Heart right ventricle (tissue), 16 donors: ENCODE measurements around the gene CNPY4. TPM values are rescaled to one million over a fixed set of nuclear protein-coding genes. Genes with fewer than 3 reads are reported as not detected.
"Not testable (repeated sequence)": the region's sequence is repeated elsewhere in the genome, so short reads cannot be mapped to it uniquely, and the experiment has no call there.

ENCODE experiments used
- ATAC-seq, 8 donors: fragments of 200-7000 bp; cut with Tn5 transposase; one replicate each; pipeline ENCODE4 v1.9.1; 2020; ENCODE audit warnings: mild to moderate bottlenecking in 8 of 8, moderate library complexity in 8 of 8, moderate number of reproducible peaks in 1 of 8
- DNase-seq, 2 donors: peaks; one replicate each; pipeline ENCODE4 v3.0.0-alpha.2; 2020
- H3K27ac ChIP-seq, 10 donors: fragments of 200-600 bp; sonication (generic) in 2 of 10; one replicate each; pipeline versions ENCODE4 v1.5.0 to v1.8.0; 2020 to 2022; ENCODE audit warnings: mild to moderate bottlenecking in 3 of 10
- H3K27me3 ChIP-seq, 7 donors: fragments of 200-600 bp; one replicate each; pipeline ENCODE4 v1.8.0; 2021 to 2022; ENCODE audit warnings: mild to moderate bottlenecking in 2 of 7
- H3K36me3 ChIP-seq, 9 donors: fragments of 200-600 bp; sonication (generic) in 1 of 9; one replicate each; pipeline versions ENCODE4 v1.5.0 to v1.8.0; 2020 to 2022; ENCODE audit warnings: mild to moderate bottlenecking in 2 of 9
- H3K4me1 ChIP-seq, 9 donors: fragments of 200-600 bp; sonication (generic) in 1 of 9; one replicate each; pipeline versions ENCODE4 v1.5.0 to v1.8.0; 2020 to 2022; ENCODE audit warnings: mild to moderate bottlenecking in 4 of 9
- H3K4me3 ChIP-seq, 10 donors: fragments of 200-600 bp; sonication (generic) in 2 of 10; one replicate each; pipeline versions ENCODE4 v1.5.0 to v1.8.0; 2020 to 2022; ENCODE audit warnings: mild to moderate bottlenecking in 7 of 10, moderate library complexity in 2 of 10
- H3K9me3 ChIP-seq, 11 donors: fragments of 200-600 bp in 10 of 11; sonication (generic) in 2 of 11; one replicate each; pipeline versions ENCODE4 v1.5.0 to v1.8.0; 2013 to 2022; ENCODE audit warnings: mild to moderate bottlenecking in 2 of 11, control low read depth in 1 of 11, moderate library complexity in 1 of 11
- WGBS, 2 donors: extraction: QIAGEN DNeasy Blood & Tissue Kit; methylation state at CpG; one replicate each; pipeline ENCODE4 v1.1.7; 2013; ENCODE audit warnings: inconsistent platforms in 1 of 2; 5-methylcytosine and 5-hydroxymethylcytosine counted together
- intact Hi-C, 10 donors: fragments of 100-400 bp; cut with DNase I; formaldehyde crosslinking; loops; one replicate each; pipeline versions ENCODE4 v1.11.1 to v1.14.2; 2022
- polyA plus RNA-seq, 2 donors: library from polyadenylated mRNA; stranded (reverse); fragments of 200-250 nt; gene quantifications; one replicate each; pipeline ENCODE4 v1.2.3, GENCODE V29; 2013
- total RNA-seq, 10 donors: library from RNA; stranded (reverse); fragmentation: NEBNext Ultra II Directional in 3 of 10; extraction: Animal tissue kit (Norgen Biotek cat#: 25700) in 3 of 10; gene quantifications; one replicate each; pipeline versions ENCODE4 v1.2.1 to v1.2.4, GENCODE V29; 2021 to 2023
- TF ChIP-seq, protein P1 (sequence below), 9 donors: fragments of 200-600 bp; sonication (generic) in 2 of 9; IDR thresholded peaks; one replicate each; pipeline versions ENCODE4 v1.5.0 to v1.8.0; 2021 to 2022; ENCODE audit warnings: antibody characterized with exemption in 9 of 9, mild to moderate bottlenecking in 5 of 9, moderate library complexity in 1 of 9
- donor health status: Arrhythmogenic right ventricular cardiomyopathy.
- donor health status: ischemic (EF 13 %, LVEDD 7.1; RV severe dilation, severe dysfunction).
- donor health status: healthy with polysubstance abuse.
- donor health status: DM: no; HTN: yes; CAD: no.
- donor health status: DM: no; HTN: no; CAD: no.
- donor health status: ischemic (EF 25% LVEDD 6.9; RV normal size, moderate dysfunction).
- donor health status: ischemic (EF 25% LVEDD 5.7; RV mildly dilated, moderate dysfunction).
- donor health status: healthy.
- donor health status: DM: yes; HTN: yes; CAD: no.
- donor health status: Ischemic cardiomyopathy.
- donor health status: ischemic (EF 35%, LVEDD 5.7; RV mildly dilated, moderate dysfunction).
- donor health status: nonischemic (EF 11% LVEDD 7.7; RV severe dilation, severe dysfunction).
- donor health status: DM: yes; HTN: yes; CAD: no.
- donor health status: PGD.
- donor health status: ischemic (EF 29% LVEDD 5.4; RV normal size, mild dysfunction).
- donor health status: nonischemic (EF 23%, LVEDD 6.1; RV moderate dilation, normal function).

CNPY4 gene
- total and polyA plus RNA-seq, 12 donors: 4.9 to 13.7 (median 7.4) TPM

DNA sequence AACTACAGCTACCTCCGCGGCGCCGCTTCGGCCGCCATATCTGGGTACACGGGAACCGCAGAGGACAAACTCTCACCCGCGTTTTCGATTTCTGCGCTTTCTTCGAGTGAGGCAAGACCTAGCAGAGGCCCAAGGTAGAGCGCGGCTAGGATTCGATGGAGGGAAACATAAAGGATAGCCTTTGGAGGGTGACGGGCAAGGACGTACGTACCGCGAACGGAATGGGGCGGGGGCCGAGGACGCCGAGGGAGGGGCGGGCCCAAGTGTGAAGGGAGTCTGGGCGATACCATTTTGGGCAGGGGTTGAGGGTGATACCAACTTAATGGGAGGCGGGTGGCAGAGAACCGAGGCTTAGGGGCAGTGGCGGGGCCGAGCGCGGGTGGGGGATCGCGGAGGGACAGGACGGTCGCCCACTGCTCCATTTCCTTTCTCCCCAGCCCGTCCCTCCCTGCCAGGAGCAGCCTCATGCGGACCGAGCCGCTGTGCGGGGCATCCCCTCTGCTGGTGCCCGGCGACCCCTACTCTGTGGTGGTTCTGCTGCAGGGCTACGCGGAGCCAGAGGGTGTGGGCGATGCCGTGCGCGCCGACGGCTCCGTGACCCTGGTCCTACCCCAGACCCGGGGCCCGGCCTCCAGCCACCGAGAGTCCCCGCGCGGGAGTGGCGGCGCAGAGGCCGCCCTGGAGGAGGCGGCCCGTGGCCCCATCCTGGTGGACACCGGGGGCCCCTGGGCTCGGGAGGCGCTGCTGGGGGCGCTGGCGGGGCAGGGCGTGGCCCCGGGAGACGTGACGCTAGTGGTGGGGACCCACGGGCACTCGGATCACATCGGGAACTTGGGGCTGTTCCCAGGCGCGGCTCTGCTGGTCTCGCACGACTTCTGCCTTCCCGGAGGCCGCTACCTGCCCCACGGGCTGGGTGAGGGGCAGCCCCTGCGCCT, 7.8 kb downstream of the CNPY4 start, which contains the start of gene MBLAC1:
MBLAC1 (plus strand) TSS at position 37 of the 935 bp plus-strand sequence; CDS start at position 466, 429 bp downstream.
- H3K9me3 ChIP-seq: no peaks in the 10 kb centered on the region
- peak within 1 kb of the TSS; percentile 81 to 98 (median 94) for H3K4me3 ChIP-seq
- peak; percentile 85 to 93 for DNase-seq
- peaks cover 11 to 43% (median 22%) of the 10 kb centered on the region in 9 donors for H3K4me1 ChIP-seq
- 0% methylated on average over 83 to 84 of the region's 85 CpGs for WGBS, 2 donors
- intact Hi-C loops: loop anchor here in 6 of 10 donors (2.0 to 10.0 kb wide), 5 partner anchors 40 to 212 kb away; partner anchors contain the start of genes COPS6 (in 1 of the 6), TRIM4 (in 1 of the 6) and ZNF3 (in 1 of the 6)
- H3K27ac ChIP-seq: peak within 1 kb of the TSS; percentile 82 to 98 (median 96)
- H3K27me3 ChIP-seq: no peaks in the 10 kb centered on the region
- peaks cover 0 to 15% (median 0%) of the 10 kb centered on the region in 9 donors for H3K36me3 ChIP-seq
- TF ChIP-seq, protein P1, sequence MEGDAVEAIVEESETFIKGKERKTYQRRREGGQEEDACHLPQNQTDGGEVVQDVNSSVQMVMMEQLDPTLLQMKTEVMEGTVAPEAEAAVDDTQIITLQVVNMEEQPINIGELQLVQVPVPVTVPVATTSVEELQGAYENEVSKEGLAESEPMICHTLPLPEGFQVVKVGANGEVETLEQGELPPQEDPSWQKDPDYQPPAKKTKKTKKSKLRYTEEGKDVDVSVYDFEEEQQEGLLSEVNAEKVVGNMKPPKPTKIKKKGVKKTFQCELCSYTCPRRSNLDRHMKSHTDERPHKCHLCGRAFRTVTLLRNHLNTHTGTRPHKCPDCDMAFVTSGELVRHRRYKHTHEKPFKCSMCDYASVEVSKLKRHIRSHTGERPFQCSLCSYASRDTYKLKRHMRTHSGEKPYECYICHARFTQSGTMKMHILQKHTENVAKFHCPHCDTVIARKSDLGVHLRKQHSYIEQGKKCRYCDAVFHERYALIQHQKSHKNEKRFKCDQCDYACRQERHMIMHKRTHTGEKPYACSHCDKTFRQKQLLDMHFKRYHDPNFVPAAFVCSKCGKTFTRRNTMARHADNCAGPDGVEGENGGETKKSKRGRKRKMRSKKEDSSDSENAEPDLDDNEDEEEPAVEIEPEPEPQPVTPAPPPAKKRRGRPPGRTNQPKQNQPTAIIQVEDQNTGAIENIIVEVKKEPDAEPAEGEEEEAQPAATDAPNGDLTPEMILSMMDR (IDR thresholded peaks at IDR 0.05): peak in 1 of 9 donors; percentile 3
- peak; percentile 92 to 97 (median 96) for ATAC-seq

DNA sequence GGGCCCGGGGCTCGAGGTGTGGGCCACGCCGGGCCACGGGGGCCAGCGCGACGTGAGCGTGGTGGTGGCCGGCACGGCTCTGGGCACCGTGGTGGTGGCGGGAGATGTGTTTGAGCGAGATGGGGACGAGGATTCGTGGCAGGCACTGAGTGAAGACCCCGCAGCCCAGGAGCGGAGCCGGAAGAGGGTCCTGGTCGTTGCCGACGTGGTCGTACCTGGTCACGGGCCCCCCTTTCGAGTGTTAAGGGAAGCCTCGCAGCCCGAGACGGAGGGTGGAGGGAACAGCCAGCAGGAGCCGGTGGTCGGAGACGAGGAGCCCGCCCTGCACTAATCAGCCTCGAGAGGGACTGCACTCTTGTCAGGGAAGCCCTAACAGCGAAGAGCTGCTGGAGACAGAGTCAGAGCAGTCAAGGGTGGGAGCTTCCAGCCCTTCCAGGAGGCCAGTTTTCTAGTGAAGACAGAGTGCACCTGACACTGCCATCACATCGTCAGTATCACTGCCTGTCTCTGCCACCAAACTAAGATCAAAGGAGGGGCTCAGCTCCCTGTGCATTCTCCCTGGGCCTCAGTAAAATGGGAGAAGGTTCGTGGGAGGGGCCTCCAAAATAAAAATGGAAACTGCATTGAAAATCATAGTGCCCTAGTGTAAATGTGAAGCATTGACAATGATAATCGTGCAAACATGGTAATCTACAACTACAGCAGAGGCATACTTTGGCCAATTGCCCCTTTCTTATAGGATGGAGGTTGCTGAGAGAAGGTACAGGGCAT, 8.6 kb downstream of the CNPY4 start:
- no peaks in the 10 kb centered on the region for H3K9me3 ChIP-seq
- TF ChIP-seq, protein P1 (IDR thresholded peaks at IDR 0.05): no peak
- peaks cover 0 to 7% (median 0%) of the 10 kb centered on the region in 9 donors for H3K36me3 ChIP-seq
- intact Hi-C loops: loop anchor here in 6 of 10 donors (2.0 to 10.0 kb wide), 5 partner anchors 41 to 213 kb away; partner anchors contain the start of genes COPS6 (in 1 of the 6), TRIM4 (in 1 of the 6) and ZNF3 (in 1 of the 6)
- H3K27me3 ChIP-seq: no peaks in the 10 kb centered on the region
- no peak for DNase-seq
- WGBS, 2 donors: 4 to 6% methylated on average over 37 of the region's 37 CpGs
- peak overlapping the region in 9 of 10 donors; percentile 86 to 98 (median 96) for H3K27ac ChIP-seq
- peaks cover 11 to 43% (median 22%) of the 10 kb centered on the region in 9 donors for H3K4me1 ChIP-seq
- H3K4me3 ChIP-seq: peak overlapping the region; percentile 81 to 98 (median 94)
- ATAC-seq: peak in 2 of 8 donors; percentile 2 to 3

DNA sequence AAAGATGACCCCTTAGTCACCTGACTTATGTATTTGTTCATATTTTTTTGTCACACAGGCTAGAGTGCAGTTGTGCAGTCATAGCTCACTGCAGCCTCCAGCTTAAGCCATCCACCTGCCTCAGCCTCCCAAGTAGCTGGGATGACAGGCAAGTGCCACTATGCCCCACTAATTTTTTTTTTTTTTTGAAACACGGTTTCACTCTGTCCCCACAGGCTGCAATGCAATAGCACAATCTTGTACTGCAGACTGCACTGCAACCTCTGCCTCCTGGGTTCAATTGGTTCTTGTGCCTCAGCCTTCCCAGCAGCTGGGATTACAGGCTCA, 9.2 kb downstream of the CNPY4 start:
- WGBS, 2 donors: 59 to 85% methylated on average over 1 of the region's 1 CpG

DNA sequence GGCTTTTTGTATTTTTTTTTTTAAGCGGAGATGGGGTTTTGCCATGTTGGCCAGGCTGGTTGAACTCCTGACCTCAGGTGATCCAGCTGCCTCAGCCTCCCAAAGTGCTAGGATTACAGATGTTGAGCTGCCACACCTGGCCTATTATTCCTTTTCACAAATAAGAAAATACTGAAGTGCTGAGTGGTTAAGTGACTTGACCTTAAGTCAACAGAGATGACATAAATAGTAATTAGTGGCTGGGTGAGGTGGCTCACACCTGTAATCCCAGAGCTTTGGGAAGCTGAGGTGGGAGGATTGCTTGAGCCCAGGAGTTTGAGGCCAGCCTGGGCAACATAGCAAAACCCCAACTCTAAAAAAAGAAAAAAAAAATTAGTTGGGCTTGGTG, 10.8 kb downstream of the CNPY4 start:
- intact Hi-C loops: loop anchor here in 8 of 10 donors (2.0 to 10.0 kb wide), 9 partner anchors 47 to 275 kb away; partner anchors contain the start of genes PVRIG (in 5 of the 8) and TRIM4 (in 1 of the 8)
- WGBS, 2 donors: 100% methylated on average over 1 of the region's 1 CpG
- not testable (repeated sequence) for DNase-seq, H3K9me3 ChIP-seq, H3K36me3 ChIP-seq, H3K27me3 ChIP-seq, H3K27ac ChIP-seq, ATAC-seq, H3K4me3 ChIP-seq
- H3K4me1 ChIP-seq: peaks cover 11 to 35% (median 22%) of the 10 kb centered on the region in 9 donors

More for the DNA sequence above, 9.2 kb downstream of the CNPY4 start:
- Histone ChIP-seq H3K27ac (no peak overlapping the region), H3K9me3 (no peaks in the 10 kb centered on the region), H3K4me3 (no peak overlapping the region), H3K27me3 (no peaks in the 10 kb centered on the region), H3K36me3 (peaks cover 0 to 5% (median 0%) of the 10 kb centered on the region in 9 donors), H3K4me1 (peaks cover 11 to 43% (median 22%) of the 10 kb centered on the region in 9 donors)
- TF ChIP-seq, protein P1 (IDR thresholded peaks at IDR 0.05): no peak
- intact Hi-C loops: loop anchor here in 5 of 10 donors (5.0 to 10.0 kb wide), 4 partner anchors 41 to 214 kb away; partner anchors contain the start of genes COPS6 (in 1 of the 5) and TRIM4 (in 1 of the 5)
- ATAC-seq (no peak), DNase-seq (no peak)
